ENCODE data around the gene NOL9.
A peak's percentile ranks its signal among the peaks of the same experiment; 100 is the strongest.

The NOL9 gene

GRCh38 chr1:6481820-6482219, 72.5 kb downstream of the NOL9 start:
- H3K27ac ChIP-seq, result no peak overlapping the region
- TF ChIP-seq ZFX (IDR thresholded peaks at IDR 0.05) (no peak), CTCF (conservative IDR thresholded peaks at IDR 0.05) (no peak)

- TF ChIP-seq ZFX (IDR thresholded peaks at IDR 0.05) (no peak), CTCF (conservative IDR thresholded peaks at IDR 0.05) (no peak)
- H3K27ac ChIP-seq, result no peak overlapping the region
Observed at GRCh38 chr1:6477039-6477820, 77.1 kb downstream of the NOL9 start.

GRCh38 chr1:6476483-6476882, 77.8 kb downstream of the NOL9 start:
- no peak overlapping the region for H3K27ac ChIP-seq
- TF ChIP-seq CTCF (conservative IDR thresholded peaks at IDR 0.05) (no peak), ZFX (IDR thresholded peaks at IDR 0.05) (no peak)

- no peak overlapping the region for H3K27ac ChIP-seq
Observed at GRCh38 chr1:6475381-6476133, 78.8 kb downstream of the NOL9 start.

GRCh38 chr1:6474815-6475282, 79.5 kb downstream of the NOL9 start:
- H3K27ac ChIP-seq, result no peak overlapping the region
- no peak for TF ChIP-seq CTCF (conservative IDR thresholded peaks at IDR 0.05)

More at GRCh38 chr1:6475381-6476133, 78.8 kb downstream of the NOL9 start:
- no peak for TF ChIP-seq ZFX (IDR thresholded peaks at IDR 0.05)
- peak; percentile 99 for TF ChIP-seq CTCF (conservative IDR thresholded peaks at IDR 0.05)

- no peak for TF ChIP-seq ZFX (IDR thresholded peaks at IDR 0.05)
- no peak for TF ChIP-seq CTCF (conservative IDR thresholded peaks at IDR 0.05)
- no peak overlapping the region for H3K27ac ChIP-seq
Observed at GRCh38 chr1:6473974-6474814, 80.1 kb downstream of the NOL9 start.
